Measurements from ENCODE around the gene MKRN2. TPM values are rescaled to one million over a fixed set of nuclear protein-coding genes. Genes with fewer than 3 reads are reported as not detected.

MKRN2 gene
- total and polyA plus RNA-seq, 2 donors (not counting 3 experiments of a cell fraction or from before 2014, with no cell fraction given) = 27.3 to 29.9 TPM

GRCh38 chr3:12569836-12570235 is 12.9 kb downstream of the MKRN2 start:
- Histone ChIP-seq H3K4me2 (ENCODE audit: insufficient read depth, low read length) (no peak overlapping the region), H3K79me2 (ENCODE audit: control insufficient read depth, insufficient read depth, low read length) (peaks cover 37% of the 10 kb centered on the region), H3K9me1 (replicated peaks; ENCODE audit: control insufficient read depth, extremely low read depth, insufficient read depth, low read length) (no peaks in the 10 kb centered on the region), H3K4me1 (ENCODE audit: control insufficient read depth, extremely low read depth, insufficient read depth, low read length) (no peaks in the 10 kb centered on the region), H4K20me1 (replicated peaks; ENCODE audit: control insufficient read depth, extremely low read depth, insufficient read depth, low read length) (peaks cover 3% of the 10 kb centered on the region), H3K27ac (ENCODE audit: insufficient read depth, low read depth, low read length) (no peak overlapping the region), H3K9ac (replicated peaks; ENCODE audit: extremely low read depth, insufficient read depth, low read length) (no peak overlapping the region), H2AFZ (ENCODE audit: low read depth, low read length) (no peak overlapping the region), H3K27me3 (ENCODE audit: control insufficient read depth in 2 of 2, insufficient read depth in 2 of 2, low read length in 2 of 2) (no peaks in the 10 kb centered on the region), H3K9me3 (replicated peaks; ENCODE audit: control insufficient read depth, insufficient read depth, low read length) (no peaks in the 10 kb centered on the region), H3K4me3 (replicated peaks in 1 of 3; ENCODE audit: insufficient read depth in 1 of 3, low read depth in 1 of 3, low read length in 3 of 3) (no peak overlapping the region), H3K36me3 (ENCODE audit: control insufficient read depth in 2 of 2, extremely low read depth in 1 of 2, insufficient read depth in 2 of 2, low read length in 2 of 2) (peaks cover 22 to 33% of the 10 kb centered on the region in 2 experiments)
- TF ChIP-seq JUN (IDR thresholded peaks at IDR 0.05; ENCODE audit: borderline replicate concordance, insufficient read depth, insufficient read length, low read depth) (no peak), FOS (IDR thresholded peaks at IDR 0.05; ENCODE audit: borderline replicate concordance, insufficient read depth, low read length) (no peak), GATA2 (IDR thresholded peaks at IDR 0.05; ENCODE audit: insufficient read depth, insufficient read length, low read depth, low read length) (no peak), MAX (IDR thresholded peaks at IDR 0.05; ENCODE audit: insufficient read depth, insufficient read length) (no peak), POLR2AphosphoS5 (IDR thresholded peaks at IDR 0.05; ENCODE audit: insufficient read depth, low read depth, low read length) (no peak), EZH2 (IDR thresholded peaks at IDR 0.05; ENCODE audit: borderline replicate concordance, low read depth, low read length, severe bottlenecking) (no peak), POLR2A (IDR thresholded peaks at IDR 0.05; ENCODE audit: low read depth, low read length) (no peak), MYC (IDR thresholded peaks at IDR 0.05; ENCODE audit: low read depth, low read length) (no peak)
- TF ChIP-seq, protein P1, sequence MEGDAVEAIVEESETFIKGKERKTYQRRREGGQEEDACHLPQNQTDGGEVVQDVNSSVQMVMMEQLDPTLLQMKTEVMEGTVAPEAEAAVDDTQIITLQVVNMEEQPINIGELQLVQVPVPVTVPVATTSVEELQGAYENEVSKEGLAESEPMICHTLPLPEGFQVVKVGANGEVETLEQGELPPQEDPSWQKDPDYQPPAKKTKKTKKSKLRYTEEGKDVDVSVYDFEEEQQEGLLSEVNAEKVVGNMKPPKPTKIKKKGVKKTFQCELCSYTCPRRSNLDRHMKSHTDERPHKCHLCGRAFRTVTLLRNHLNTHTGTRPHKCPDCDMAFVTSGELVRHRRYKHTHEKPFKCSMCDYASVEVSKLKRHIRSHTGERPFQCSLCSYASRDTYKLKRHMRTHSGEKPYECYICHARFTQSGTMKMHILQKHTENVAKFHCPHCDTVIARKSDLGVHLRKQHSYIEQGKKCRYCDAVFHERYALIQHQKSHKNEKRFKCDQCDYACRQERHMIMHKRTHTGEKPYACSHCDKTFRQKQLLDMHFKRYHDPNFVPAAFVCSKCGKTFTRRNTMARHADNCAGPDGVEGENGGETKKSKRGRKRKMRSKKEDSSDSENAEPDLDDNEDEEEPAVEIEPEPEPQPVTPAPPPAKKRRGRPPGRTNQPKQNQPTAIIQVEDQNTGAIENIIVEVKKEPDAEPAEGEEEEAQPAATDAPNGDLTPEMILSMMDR (IDR thresholded peaks at IDR 0.05; ENCODE audit: extremely low read depth in 1 of 2, insufficient read depth in 1 of 2, low read depth in 1 of 2, low read length in 2 of 2) = no peak
- DNase-seq (ENCODE audit: low read depth, low spot score) (no peak), FAIRE-seq (no peak)
- BruUV-seq (replicated peaks) = no TSS peak
- POLR2A ChIA-PET = no interaction called here
- intact Hi-C loops (cut with micrococcal nuclease) = no loop called here
- CTCF ChIA-PET = interaction anchor here (1.9 kb wide), 1 partner anchor 9 kb away, joined by 6 read pairs; no protein-coding TSS in a partner anchor
- dilution Hi-C loops (cut with MboI; ENCODE audit: extremely low pct_ligation_motif_present, low sequenced_read_pairs) = no loop called here

All from endothelial cell of umbilical vein (primary cell).